Urothelium cell line (cell line): ENCODE data around the gene CAMK1D.
"Not testable (repeated sequence)": the region's sequence is repeated elsewhere in the genome, so short reads cannot be mapped to it uniquely, and the experiment has no call there.

ENCODE experiments used
- DNase-seq: peaks from one replicate; pipeline ENCODE4 v3.0.0; 2011; ENCODE audit warnings: low spot score, mixed read lengths
- FAIRE-seq: peaks from 2 replicates; lab custom pipeline; 2011; peaks lifted over from hg19 to GRCh38; lab: Jason Lieb, UNC

The CAMK1D gene

DNA sequence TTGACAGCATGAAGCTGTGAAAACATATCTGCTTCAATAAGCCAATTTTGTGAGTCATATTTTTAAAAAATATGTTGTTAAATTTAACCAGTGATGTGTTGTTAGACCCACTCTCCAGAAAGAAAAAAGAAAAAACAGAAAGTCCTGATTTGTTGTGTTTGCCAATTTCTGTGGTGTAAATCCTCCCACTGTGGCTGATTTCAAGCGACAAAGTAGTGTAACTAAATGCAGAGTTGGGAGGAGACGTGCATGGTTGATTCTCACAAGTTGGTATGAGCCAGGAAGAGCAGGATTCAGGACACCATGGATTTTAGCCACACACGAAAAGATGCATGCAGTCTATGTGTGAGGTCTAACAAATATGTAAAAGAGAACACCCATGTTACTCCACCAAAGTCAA is 513.1 kb downstream of the CAMK1D start:
- FAIRE-seq: peak; percentile 44

DNA sequence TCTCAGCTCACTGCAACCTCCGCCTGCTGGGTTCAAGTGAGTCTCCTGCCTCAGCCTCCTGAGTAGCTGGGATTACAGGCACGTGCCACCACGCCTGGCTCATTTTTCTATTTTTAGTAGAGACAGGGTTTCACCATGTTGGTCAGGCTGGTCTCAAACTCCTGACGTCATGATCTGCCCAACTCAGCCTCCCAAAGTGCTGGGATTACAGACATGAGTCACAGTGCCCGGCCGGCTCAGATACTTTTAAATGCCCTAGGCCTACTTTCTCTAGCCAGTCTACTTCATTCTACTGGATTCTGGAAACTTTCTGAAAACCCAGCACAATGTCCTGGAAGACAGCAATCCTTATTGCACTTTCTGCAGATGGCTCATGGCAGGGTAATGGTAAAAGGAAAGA is 516.2 kb downstream of the CAMK1D start:
- not testable (repeated sequence) for DNase-seq, FAIRE-seq

More for the DNA sequence above, 513.1 kb downstream of the CAMK1D start:
- no peak for DNase-seq

DNA sequence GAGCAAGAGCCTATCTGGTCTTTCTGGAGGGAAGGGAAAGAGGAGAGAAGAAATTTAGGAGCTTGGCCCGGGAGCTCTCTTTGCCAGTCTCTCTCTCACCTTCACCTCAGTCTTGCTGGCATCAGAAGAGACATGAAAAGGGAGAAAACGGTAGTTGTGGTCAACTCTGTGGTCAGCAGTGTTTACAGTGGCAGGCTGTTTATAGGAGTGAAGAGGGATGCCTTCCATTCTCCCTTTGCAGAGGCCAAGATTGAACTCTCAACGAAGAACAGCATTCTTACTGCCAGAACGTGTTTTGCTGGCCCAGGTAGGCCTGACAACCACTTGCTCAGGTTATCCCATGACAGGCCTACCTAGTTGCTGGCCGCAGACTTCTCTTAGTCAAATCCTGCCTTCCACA is 518.9 kb downstream of the CAMK1D start:
- no peak for FAIRE-seq
- peak; percentile 44 for DNase-seq

DNA sequence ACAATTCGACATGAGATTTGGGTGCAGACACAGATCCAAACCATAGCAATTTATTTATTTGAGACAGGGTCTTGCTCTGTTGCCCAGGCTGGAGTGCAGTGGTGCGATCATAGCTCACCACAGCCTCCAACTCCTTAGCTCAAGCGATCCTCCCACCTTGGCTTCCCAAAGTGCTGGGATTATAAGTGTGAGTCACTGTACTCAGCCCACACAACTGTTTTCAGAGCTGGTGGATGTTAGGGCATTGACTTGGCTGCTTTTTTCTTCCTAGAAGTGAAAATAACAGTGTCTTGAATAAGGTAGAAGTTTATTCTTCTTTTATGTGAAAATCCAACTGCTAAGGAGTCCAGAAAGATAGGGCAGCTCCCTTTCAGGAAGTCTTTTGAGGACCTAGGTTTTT is 520.1 kb downstream of the CAMK1D start:
- peak; percentile 41 for DNase-seq
- no peak for FAIRE-seq

DNA sequence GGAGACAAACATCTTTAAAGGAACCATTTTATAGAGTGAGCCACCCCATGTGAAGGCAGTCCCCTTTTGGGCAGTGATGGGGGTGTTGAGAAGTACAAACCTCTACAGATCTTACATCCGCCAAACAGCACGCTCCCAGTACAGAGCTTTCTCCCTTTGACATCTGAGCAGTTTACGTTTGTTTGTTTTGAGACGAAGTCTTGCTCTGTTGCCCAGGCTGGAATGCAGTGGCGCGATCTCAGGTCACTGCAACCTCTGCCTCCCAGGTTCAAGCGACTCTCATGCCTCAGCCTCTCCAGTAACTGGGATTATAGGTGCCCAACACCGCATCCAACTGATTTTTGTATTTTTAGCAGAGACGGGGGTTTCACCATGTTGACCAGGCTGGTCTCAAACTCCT is 523.2 kb downstream of the CAMK1D start:
- no peak for DNase-seq
- no peak for FAIRE-seq

DNA sequence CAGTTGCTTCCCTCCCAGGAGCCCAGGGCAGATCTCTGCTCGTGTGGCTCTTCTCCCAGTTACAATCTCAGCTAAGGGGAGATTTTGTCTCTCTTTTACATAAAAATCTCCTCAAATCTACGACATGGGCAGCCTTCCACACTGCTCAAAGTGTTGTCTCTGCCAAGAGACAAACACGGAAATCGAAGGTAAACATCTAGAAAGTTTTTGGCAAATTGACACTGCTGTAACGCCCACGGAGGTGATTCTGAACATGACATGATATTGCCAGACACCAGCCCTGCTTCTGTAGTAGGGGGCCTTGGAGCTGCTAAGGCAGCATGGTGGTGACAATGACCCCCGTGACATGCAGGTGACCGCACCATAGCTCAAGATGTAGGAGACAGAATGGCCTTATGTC is 523.8 kb downstream of the CAMK1D start:
- DNase-seq (no peak), FAIRE-seq (no peak)

DNA sequence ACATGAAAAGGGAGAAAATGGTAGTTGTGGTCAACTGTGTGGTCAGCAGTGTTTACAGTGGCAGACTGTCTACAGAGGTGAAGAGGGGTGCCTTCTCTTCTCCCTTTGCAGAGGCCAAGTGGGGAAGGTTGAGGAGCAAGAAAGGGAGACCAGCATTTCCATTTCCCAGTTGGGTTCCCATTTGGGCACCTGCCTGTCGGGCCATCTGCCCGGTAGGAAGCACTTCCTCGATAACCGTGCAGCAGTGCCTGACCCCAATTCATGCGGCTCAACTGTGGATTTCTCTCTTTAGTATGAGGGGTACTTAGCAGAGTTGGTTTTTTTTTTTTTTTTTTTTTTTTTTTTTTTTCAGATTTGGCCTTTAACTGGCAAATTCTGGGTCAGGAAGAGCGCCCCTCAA is 525.2 kb downstream of the CAMK1D start:
- FAIRE-seq: no peak

DNA sequence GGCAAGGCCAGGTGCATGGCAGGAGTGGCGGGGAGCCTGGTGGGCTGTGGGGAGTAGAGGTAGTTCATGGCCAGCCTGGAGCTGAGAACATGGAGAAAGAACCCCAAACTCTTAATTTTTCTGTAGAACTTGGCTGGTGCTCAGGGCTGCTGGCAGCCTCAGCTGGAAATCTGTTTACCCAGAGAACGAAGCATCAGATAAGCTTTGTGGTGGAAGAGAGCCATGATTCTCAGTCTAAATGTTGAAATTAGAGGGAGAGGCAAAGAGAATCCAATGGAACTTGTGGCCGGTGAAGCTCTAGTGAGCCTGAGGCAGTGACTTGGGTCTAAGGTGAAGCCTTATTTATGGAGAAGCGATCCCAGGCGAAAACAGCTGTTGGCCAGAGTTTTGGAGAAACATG is 525.8 kb downstream of the CAMK1D start:
- FAIRE-seq: no peak
- DNase-seq: no peak

More for the DNA sequence above, 525.2 kb downstream of the CAMK1D start:
- DNase-seq: no peak

DNA sequence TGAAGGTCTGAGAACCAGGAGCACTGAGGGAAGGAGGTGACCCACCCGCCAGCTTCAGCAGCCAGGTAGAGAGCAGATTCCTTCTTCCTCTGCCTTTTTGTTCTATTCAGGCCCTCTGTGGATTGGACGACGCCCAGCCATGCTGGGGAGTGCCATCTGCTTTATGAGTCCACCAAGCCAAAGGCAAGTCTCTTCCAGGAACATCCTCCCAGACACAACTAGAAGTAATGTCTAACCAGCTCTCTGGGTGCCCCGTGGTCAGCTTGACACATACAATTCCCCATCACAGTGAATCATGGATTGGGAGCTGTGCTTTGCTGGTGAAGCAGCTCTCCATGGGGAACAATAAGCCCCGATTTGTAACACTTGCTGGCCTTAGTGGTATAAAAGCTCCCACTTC is 526.9 kb downstream of the CAMK1D start:
- FAIRE-seq (no peak), DNase-seq (no peak)

DNA sequence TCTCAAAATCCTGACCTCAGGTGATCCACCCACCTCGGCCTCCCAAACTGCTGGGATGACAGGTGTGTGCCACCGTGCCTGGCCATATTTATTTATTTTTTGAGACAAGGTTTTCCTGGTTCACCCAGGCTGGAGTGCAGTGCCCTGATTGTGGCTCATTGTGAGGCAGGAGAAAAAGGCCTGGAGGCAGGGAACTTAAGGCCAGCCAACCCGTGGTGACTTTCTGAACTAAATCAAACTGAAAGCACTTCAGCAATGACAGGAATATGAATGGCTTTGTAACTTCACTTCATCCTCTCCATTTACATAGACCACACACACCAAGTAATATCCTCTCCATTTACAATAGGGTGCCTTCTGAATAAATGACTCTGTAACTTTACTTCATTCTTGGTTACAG is 527.8 kb downstream of the CAMK1D start:
- FAIRE-seq: no peak

DNA sequence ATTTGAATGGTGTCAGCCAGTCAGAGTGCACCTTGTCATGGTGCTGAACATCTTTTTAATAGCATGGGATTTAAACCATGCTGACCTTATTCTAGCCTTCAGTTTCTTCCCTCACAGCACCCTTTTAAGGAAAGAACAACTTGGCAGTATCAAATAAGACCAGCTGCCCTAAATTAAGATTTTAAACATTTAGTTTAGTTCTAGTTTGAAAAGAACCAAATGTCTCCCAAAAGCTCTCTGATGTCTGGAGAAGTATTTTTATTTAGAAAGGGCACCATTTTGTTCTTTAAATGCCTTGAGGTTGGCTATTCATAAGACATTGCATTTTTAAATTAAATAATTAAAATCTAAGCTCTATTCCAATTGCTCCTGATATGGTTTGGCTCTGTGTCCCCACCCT is 531.1 kb downstream of the CAMK1D start:
- FAIRE-seq: no peak
- DNase-seq: no peak

More for the DNA sequence above, 527.8 kb downstream of the CAMK1D start:
- no peak for DNase-seq

DNA sequence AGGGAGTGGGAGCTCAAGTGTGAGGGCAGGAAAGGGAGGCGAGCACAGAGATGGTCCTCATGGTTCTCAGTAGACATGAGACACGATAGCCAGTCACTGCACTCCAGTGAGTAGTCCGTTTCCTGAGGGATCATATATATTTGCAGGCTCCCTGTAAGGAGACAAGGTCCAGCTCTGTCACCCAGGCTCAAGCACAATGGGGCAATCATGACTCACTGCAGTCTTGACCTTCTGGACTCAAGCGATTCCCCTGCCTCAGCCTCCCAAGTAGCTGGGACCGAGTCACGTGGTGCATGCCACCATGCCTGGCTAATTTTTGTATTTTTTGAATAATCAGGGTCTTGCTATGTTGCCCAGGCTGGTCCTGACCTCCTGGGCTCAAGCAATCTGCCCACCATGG is 535.5 kb downstream of the CAMK1D start:
- FAIRE-seq (no peak), DNase-seq (no peak)
